Activated CD4-positive, alpha-beta memory T cell treated with anti-CD3 and anti-CD28 coated beads for 36 hours (primary cell): ENCODE measurements around the gene EVX1. TPM values are rescaled to one million over a fixed set of nuclear protein-coding genes. Genes with fewer than 3 reads are reported as not detected.

Experiments
- CTCF ChIA-PET: fragments of 350-600 bp; sonication (Branson Sonifier 250); formaldehyde crosslinking; loops from one replicate; lab custom pipeline; 2021; ENCODE audit warnings: antibody characterized with exemption, inconsistent platforms; lab: Charles Lee
- POLR2A ChIA-PET: fragments of 350-600 bp; sonication (Branson Sonifier 250); formaldehyde crosslinking; loops from one replicate; lab custom pipeline; 2021; ENCODE audit warnings: antibody characterized with exemption; lab: Charles Lee
- DNase-seq: peaks from one replicate; pipeline ENCODE4 v3.0.0-alpha.2; 2020
- H3K27ac Mint-ChIP-seq: one replicate; pipeline ENCODE4 v1.8.0; 2021; ENCODE audit warnings: mixed read lengths
- H3K27me3 Mint-ChIP-seq: one replicate; pipeline ENCODE4 v1.8.0; 2021; ENCODE audit warnings: mixed read lengths
- H3K36me3 Mint-ChIP-seq: one replicate; pipeline ENCODE4 v1.8.0; 2021; ENCODE audit warnings: mixed read lengths
- H3K4me1 Mint-ChIP-seq: one replicate; pipeline ENCODE4 v1.8.0; 2021; ENCODE audit warnings: low read depth, mixed read lengths
- H3K4me3 Mint-ChIP-seq: one replicate; pipeline ENCODE4 v1.8.0; 2021; ENCODE audit warnings: mild to moderate bottlenecking, mixed read lengths
- H3K9me3 Mint-ChIP-seq: one replicate; pipeline ENCODE4 v1.8.0; 2021; ENCODE audit warnings: mixed read lengths
- intact Hi-C: fragments of 100-400 bp; cut with micrococcal nuclease; formaldehyde crosslinking; loops from one replicate; pipeline ENCODE4 v1.15.1; 2023
- total RNA-seq, 2 experiments: library from RNA; stranded (reverse); gene quantifications; one replicate each; pipeline ENCODE4 v1.2.3, GENCODE V29; 2021

The EVX1 gene
- total RNA-seq, 2 experiments from 2014 or later: not detected

- no peaks in the 10 kb centered on the region for H3K9me3 Mint-ChIP-seq
- no peaks in the 10 kb centered on the region for H3K36me3 Mint-ChIP-seq
- H3K27ac Mint-ChIP-seq: no peak overlapping the region
- no peak for DNase-seq
- no peaks in the 10 kb centered on the region for H3K4me1 Mint-ChIP-seq
- ChIA-PET POLR2A (no interaction called here), CTCF (no interaction called here)
- no peak overlapping the region for H3K4me3 Mint-ChIP-seq
- peaks cover 15% of the 10 kb centered on the region for H3K27me3 Mint-ChIP-seq
- intact Hi-C loops: no loop called here
Observed at GRCh38 chr7:27263781-27264180, 21.2 kb downstream of the EVX1 start.

- no peak for DNase-seq
- POLR2A ChIA-PET: no interaction called here
- Mint-ChIP-seq H3K4me1 (no peaks in the 10 kb centered on the region), H3K9me3 (peaks cover 11% of the 10 kb centered on the region), H3K27me3 (peaks cover 6% of the 10 kb centered on the region), H3K36me3 (peaks cover 2% of the 10 kb centered on the region), H3K27ac (no peak overlapping the region), H3K4me3 (no peak overlapping the region)
- intact Hi-C loops: no loop called here
- CTCF ChIA-PET: no interaction called here
Observed at GRCh38 chr7:27269455-27269854, 26.9 kb downstream of the EVX1 start.

GRCh38 chr7:27271384-27271783 is 28.8 kb downstream of the EVX1 start:
- CTCF ChIA-PET: no interaction called here
- peaks cover 6% of the 10 kb centered on the region for H3K27me3 Mint-ChIP-seq
- POLR2A ChIA-PET: no interaction called here
- DNase-seq: no peak
- H3K4me3 Mint-ChIP-seq: no peak overlapping the region
- no peak overlapping the region for H3K27ac Mint-ChIP-seq
- no peaks in the 10 kb centered on the region for H3K4me1 Mint-ChIP-seq
- intact Hi-C loops: no loop called here
- H3K9me3 Mint-ChIP-seq: peaks cover 11% of the 10 kb centered on the region
- H3K36me3 Mint-ChIP-seq: peaks cover 2% of the 10 kb centered on the region

GRCh38 chr7:27277628-27278027 is 35.0 kb downstream of the EVX1 start:
- ChIA-PET POLR2A (no interaction called here), CTCF (no interaction called here)
- Mint-ChIP-seq H3K4me3 (no peak overlapping the region), H3K9me3 (peaks cover 5% of the 10 kb centered on the region), H3K36me3 (no peaks in the 10 kb centered on the region), H3K27me3 (peaks cover 3% of the 10 kb centered on the region), H3K4me1 (no peaks in the 10 kb centered on the region), H3K27ac (no peak overlapping the region)
- intact Hi-C loops: no loop called here
- DNase-seq: no peak

GRCh38 chr7:27283558-27283957 is 41.0 kb downstream of the EVX1 start:
- CTCF ChIA-PET: no interaction called here
- POLR2A ChIA-PET: no interaction called here
- Mint-ChIP-seq H3K27me3 (peaks cover 9% of the 10 kb centered on the region), H3K27ac (no peak overlapping the region), H3K9me3 (no peaks in the 10 kb centered on the region), H3K36me3 (no peaks in the 10 kb centered on the region), H3K4me1 (no peaks in the 10 kb centered on the region), H3K4me3 (no peak overlapping the region)
- DNase-seq: no peak
- intact Hi-C loops: no loop called here

- ChIA-PET CTCF (no interaction called here), POLR2A (no interaction called here)
- no peaks in the 10 kb centered on the region for H3K9me3 Mint-ChIP-seq
Observed at GRCh38 chr7:27295236-27295635, 52.6 kb downstream of the EVX1 start.

GRCh38 chr7:27297356-27297755 is 54.8 kb downstream of the EVX1 start:
- CTCF ChIA-PET: no interaction called here

More at GRCh38 chr7:27295236-27295635, 52.6 kb downstream of the EVX1 start:
- Mint-ChIP-seq H3K4me3 (no peak overlapping the region), H3K27me3 (peaks cover 6% of the 10 kb centered on the region), H3K36me3 (no peaks in the 10 kb centered on the region), H3K27ac (no peak overlapping the region), H3K4me1 (no peaks in the 10 kb centered on the region)
- intact Hi-C loops: no loop called here
- DNase-seq: no peak

More at GRCh38 chr7:27297356-27297755, 54.8 kb downstream of the EVX1 start:
- no peaks in the 10 kb centered on the region for H3K4me1 Mint-ChIP-seq
- no peak overlapping the region for H3K27ac Mint-ChIP-seq
- H3K27me3 Mint-ChIP-seq: peaks cover 8% of the 10 kb centered on the region
- DNase-seq: no peak
- no peaks in the 10 kb centered on the region for H3K9me3 Mint-ChIP-seq
- POLR2A ChIA-PET: no interaction called here
- H3K4me3 Mint-ChIP-seq: no peak overlapping the region
- intact Hi-C loops: no loop called here
- H3K36me3 Mint-ChIP-seq: no peaks in the 10 kb centered on the region

Other genes starting within 250 kb of the EVX1 start
- under 1 TPM; 0.29 to 0.43 TPM for gene HOXA1, start 146.8 kb upstream of the EVX1 start, total RNA-seq
- gene HOXA2, start 140.1 kb upstream of the EVX1 start, total RNA-seq: not detected
- gene HOXA4, start 112.0 kb upstream of the EVX1 start, total RNA-seq: not detected
- gene HOXA5, start 99.1 kb upstream of the EVX1 start, total RNA-seq: not detected
- gene HOXA6, start 95.0 kb upstream of the EVX1 start, total RNA-seq: not detected
- not detected for gene HOXA3, start 90.2 kb upstream of the EVX1 start, total RNA-seq
- not detected for gene HOXA7, start 86.1 kb upstream of the EVX1 start, total RNA-seq
- gene HOXA9, start 77.3 kb upstream of the EVX1 start, total RNA-seq: under 1 TPM in 1 of 2 experiments, not detected in 1; 0.19 TPM
- not detected for gene HOXA10, start 68.5 kb upstream of the EVX1 start, total RNA-seq
- gene HOXA11, start 57.6 kb upstream of the EVX1 start, total RNA-seq: not detected
- not detected for gene HOXA13, start 42.7 kb upstream of the EVX1 start, total RNA-seq